Cardiac septum (tissue), 1 donor: ENCODE measurements around the gene KHDC1. TPM values are rescaled to one million over a fixed set of nuclear protein-coding genes. Genes with fewer than 3 reads are reported as not detected.
"Not testable (repeated sequence)": the region's sequence is repeated elsewhere in the genome, so short reads cannot be mapped to it uniquely, and the experiment has no call there.

Source experiments
- DNase-seq: peaks from one replicate; pipeline ENCODE4 v3.0.0-alpha.2; 2020; ENCODE audit warnings: low spot score
- intact Hi-C: fragments of 100-400 bp; cut with DNase I; formaldehyde crosslinking; loops from one replicate; pipeline ENCODE4 v1.14.0; 2022
- total RNA-seq: library from RNA; stranded (reverse); fragmentation: NEBNext Ultra II Directional; extraction: Animal tissue kit (Norgen Biotek cat#: 25700); gene quantifications from one replicate; pipeline ENCODE4 v1.2.1, GENCODE V29; 2021
- donor health status: DM: no; HTN: no; CAD: no.

KHDC1 gene
- total RNA-seq, 1 donor from 2014 or later: 1.1 TPM

- intact Hi-C loops, DNase-seq: not testable (repeated sequence)
Measured at GRCh38 chr6:73254323-73254722, 8.7 kb downstream of the KHDC1 start.

GRCh38 chr6:73252703-73253102 is 10.3 kb downstream of the KHDC1 start:
- DNase-seq: no peak
- intact Hi-C loops: no loop called here

- intact Hi-C loops: no loop called here
Measured at GRCh38 chr6:73250016-73250415, 13.0 kb downstream of the KHDC1 start.

GRCh38 chr6:73248192-73248903 is 14.6 kb downstream of the KHDC1 start:
- no peak for DNase-seq
- intact Hi-C loops: no loop called here

More at GRCh38 chr6:73250016-73250415, 13.0 kb downstream of the KHDC1 start:
- no peak for DNase-seq

- no peak for DNase-seq
- intact Hi-C loops: no loop called here
Measured at GRCh38 chr6:73242001-73242400, 21.0 kb downstream of the KHDC1 start.

- intact Hi-C loops: no loop called here
- no peak for DNase-seq
Measured at GRCh38 chr6:73240730-73241129, 22.3 kb downstream of the KHDC1 start.

- DNase-seq: no peak
- intact Hi-C loops: no loop called here
Measured at GRCh38 chr6:73236144-73236750, 26.7 kb downstream of the KHDC1 start.

GRCh38 chr6:73234733-73235132 is 28.3 kb downstream of the KHDC1 start:
- intact Hi-C loops: no loop called here
- DNase-seq: no peak

GRCh38 chr6:73233971-73234370 is 29.0 kb downstream of the KHDC1 start:
- DNase-seq, intact Hi-C loops: not testable (repeated sequence)

- DNase-seq: no peak
- intact Hi-C loops: no loop called here
Measured at GRCh38 chr6:73233048-73233447, 29.9 kb downstream of the KHDC1 start.

GRCh38 chr6:73231986-73232391 is 31.0 kb downstream of the KHDC1 start:
- intact Hi-C loops: no loop called here
- DNase-seq: no peak

- intact Hi-C loops: no loop called here
- no peak for DNase-seq
Measured at GRCh38 chr6:73227606-73228255, 35.3 kb downstream of the KHDC1 start.

GRCh38 chr6:73225396-73225795 is 37.6 kb downstream of the KHDC1 start, which contains the start of gene KHDC1L:
Gene KHDC1L (minus strand): TSS chr6:73225496. CDS start chr6:73225408, 88 bp downstream.
- DNase-seq: no peak
- intact Hi-C loops: no loop called here

GRCh38 chr6:73216859-73217258 is 46.1 kb downstream of the KHDC1 start:
- intact Hi-C loops: no loop called here
- no peak for DNase-seq

- no peak for DNase-seq
- intact Hi-C loops: no loop called here
Measured at GRCh38 chr6:73209117-73209516, 53.9 kb downstream of the KHDC1 start.

- DNase-seq: no peak
- intact Hi-C loops: no loop called here
Measured at GRCh38 chr6:73207221-73207837, 55.7 kb downstream of the KHDC1 start.

GRCh38 chr6:73204252-73204651 is 58.7 kb downstream of the KHDC1 start:
- intact Hi-C loops: no loop called here
- no peak for DNase-seq

GRCh38 chr6:73203098-73203497 is 59.9 kb downstream of the KHDC1 start:
- DNase-seq: no peak
- intact Hi-C loops: no loop called here

- intact Hi-C loops: no loop called here
- no peak for DNase-seq
Measured at GRCh38 chr6:73200735-73201134, 62.3 kb downstream of the KHDC1 start.

GRCh38 chr6:73200247-73200646 is 62.7 kb downstream of the KHDC1 start:
- intact Hi-C loops: no loop called here

More at GRCh38 chr6:73200247-73200646, 62.7 kb downstream of the KHDC1 start:
- no peak for DNase-seq
